H9 (cell line): ENCODE measurements around the gene C16orf95. TPM values are rescaled to one million over a fixed set of nuclear protein-coding genes. Genes with fewer than 3 reads are reported as not detected.
A peak's percentile ranks its signal among the peaks of the same experiment; 100 is the strongest.

Experiments used
- DNase-seq: peaks from one replicate; pipeline ENCODE4 v3.0.0-alpha.2; 2017
- H2AFZ ChIP-seq: one replicate; pipeline ENCODE4 v1.6.1; 2013; ENCODE audit warnings: mild to moderate bottlenecking, low read length, control low read depth, moderate library complexity
- H2AK5ac ChIP-seq: 2 replicates; pipeline ENCODE4 v1.6.1; 2013; ENCODE audit warnings: low read length, control low read depth, mixed read lengths; ENCODE audit not compliant: insufficient read length
- H2BK120ac ChIP-seq: one replicate; pipeline ENCODE4 v1.6.1; 2013; ENCODE audit warnings: low read depth, mild to moderate bottlenecking, low read length, control low read depth, inconsistent platforms; ENCODE audit not compliant: poor library complexity, severe bottlenecking
- H2BK12ac ChIP-seq: 2 replicates; pipeline ENCODE4 v1.6.1; 2013; ENCODE audit warnings: low read length, control low read depth, mixed read lengths, low read depth; ENCODE audit not compliant: insufficient read length
- H2BK15ac ChIP-seq: 2 replicates; pipeline ENCODE4 v1.6.1; 2013; ENCODE audit warnings: low read depth, low read length, control low read depth
- H2BK20ac ChIP-seq: one replicate; pipeline ENCODE4 v1.6.1; 2013; ENCODE audit warnings: low read depth, mild to moderate bottlenecking, low read length, control low read depth, inconsistent platforms; ENCODE audit not compliant: poor library complexity, severe bottlenecking
- H2BK5ac ChIP-seq: 2 replicates; pipeline ENCODE4 v1.6.1; 2013; ENCODE audit warnings: low read length, control low read depth, mixed read lengths; ENCODE audit not compliant: insufficient read length
- H3K14ac ChIP-seq: 2 replicates; pipeline ENCODE4 v1.6.1; 2013; ENCODE audit warnings: low read length, control low read depth; ENCODE audit not compliant: insufficient read depth
- H3K18ac ChIP-seq: 2 replicates; pipeline ENCODE4 v1.6.1; 2013; ENCODE audit warnings: low read depth, mild to moderate bottlenecking, mixed read lengths, low read length, control low read depth; ENCODE audit not compliant: insufficient read length
- H3K23ac ChIP-seq: 2 replicates; pipeline ENCODE4 v1.6.1; 2013; ENCODE audit warnings: low read length, control low read depth, mixed read lengths, low read depth; ENCODE audit not compliant: insufficient read length
- H3K23me2 ChIP-seq: 2 replicates; pipeline ENCODE4 v1.6.1; 2013; ENCODE audit warnings: low read depth, mild to moderate bottlenecking, mixed read lengths, low read length, control low read depth; ENCODE audit not compliant: insufficient read length, poor library complexity, severe bottlenecking
- H3K27ac ChIP-seq: 2 replicates; pipeline ENCODE4 v1.5.1; 2013; ENCODE audit warnings: low read length, control low read depth, mixed read lengths, low read depth; ENCODE audit not compliant: insufficient read length
- H3K27me3 ChIP-seq: 2 replicates; pipeline ENCODE4 v1.6.1; 2013; ENCODE audit warnings: low read length, control low read depth, inconsistent platforms; ENCODE audit not compliant: insufficient read depth
- H3K4ac ChIP-seq: 2 replicates; pipeline ENCODE4 v1.6.1; 2013; ENCODE audit warnings: low read depth, mild to moderate bottlenecking, control low read depth, inconsistent platforms, low read length, moderate library complexity
- H3K4me1 ChIP-seq: 2 replicates; pipeline ENCODE4 v1.6.1; 2013; ENCODE audit warnings: low read length, control low read depth, inconsistent platforms; ENCODE audit not compliant: insufficient read depth
- H3K4me2 ChIP-seq: 2 replicates; pipeline ENCODE4 v1.6.1; 2013; ENCODE audit warnings: low read length, control low read depth, mixed read lengths; ENCODE audit not compliant: insufficient read length, insufficient read depth
- H3K56ac ChIP-seq: 2 replicates; pipeline ENCODE4 v1.6.1; 2013; ENCODE audit warnings: low read depth, mild to moderate bottlenecking, mixed read lengths, low read length, control low read depth; ENCODE audit not compliant: insufficient read length
- H3K79me1 ChIP-seq: 2 replicates; pipeline ENCODE4 v1.6.1; 2013; ENCODE audit warnings: low read depth, mild to moderate bottlenecking, moderate library complexity, low read length, control low read depth, inconsistent platforms; ENCODE audit not compliant: insufficient read depth, poor library complexity, severe bottlenecking
- H3K79me2 ChIP-seq: 2 replicates; pipeline ENCODE4 v1.6.1; 2013; ENCODE audit warnings: low read length, control low read depth, inconsistent platforms; ENCODE audit not compliant: insufficient read depth
- H3K9ac ChIP-seq: 2 replicates; pipeline ENCODE4 v1.6.1; 2013; ENCODE audit warnings: low read length, control low read depth, mixed read lengths; ENCODE audit not compliant: insufficient read length; ENCODE audit errors: extremely low read depth
- H3K9me3 ChIP-seq: one replicate; pipeline ENCODE4 v1.6.1; 2013; ENCODE audit warnings: low read depth, low read length, inconsistent platforms; ENCODE audit not compliant: control insufficient read depth
- H3T11ph ChIP-seq: one replicate; pipeline ENCODE4 v1.6.1; 2013; ENCODE audit warnings: mild to moderate bottlenecking, low read length, control low read depth, inconsistent platforms
- H4K20me1 ChIP-seq: one replicate; pipeline ENCODE4 v1.6.1; 2013; ENCODE audit not compliant: control insufficient read depth, insufficient read length, insufficient read depth
- H4K5ac ChIP-seq: 2 replicates; pipeline ENCODE4 v1.6.1; 2013; ENCODE audit warnings: low read depth, mild to moderate bottlenecking, mixed read lengths, low read length, control low read depth; ENCODE audit not compliant: insufficient read length
- H4K8ac ChIP-seq: replicated peaks from 2 replicates; pipeline ENCODE4 v1.6.1; 2013; ENCODE audit warnings: low read length, control low read depth, mixed read lengths, low read depth; ENCODE audit not compliant: insufficient read length
- H4K91ac ChIP-seq: 2 replicates; pipeline ENCODE4 v1.6.1; 2013; ENCODE audit warnings: low read depth, mild to moderate bottlenecking, moderate library complexity, mixed read lengths, low read length, control low read depth; ENCODE audit not compliant: insufficient read length
- H3K27ac Mint-ChIP-seq, 3 experiments: 2 replicates in 2 of 3; 3 replicates in 1 of 3; pipeline ENCODE4 v1.8.0; 2020 to 2021; ENCODE audit warnings: mixed read lengths in 3 of 3, mild to moderate bottlenecking in 1 of 3, moderate library complexity in 1 of 3
- H3K27me3 Mint-ChIP-seq: 2 replicates; pipeline ENCODE4 v1.8.0; 2021; ENCODE audit warnings: low read depth, mild to moderate bottlenecking, moderate library complexity, mixed read lengths
- H3K36me3 Mint-ChIP-seq, 3 experiments: 2 replicates in 2 of 3; 3 replicates in 1 of 3; pipeline ENCODE4 v1.8.0; 2020 to 2021; ENCODE audit warnings: low read depth in 3 of 3, mixed read lengths in 3 of 3; ENCODE audit not compliant: insufficient read depth in 1 of 3
- H3K4me1 Mint-ChIP-seq, 2 experiments: 2 replicates each; pipeline ENCODE4 v1.8.0; 2020; ENCODE audit warnings: mixed read lengths in 2 of 2
- H3K4me3 Mint-ChIP-seq, 2 experiments: 2 replicates in 1 of 2; 3 replicates in 1 of 2; pipeline ENCODE4 v1.8.0; 2020 to 2021; ENCODE audit warnings: mild to moderate bottlenecking in 2 of 2, mixed read lengths in 2 of 2, moderate library complexity in 1 of 2
- H3K9me3 Mint-ChIP-seq, 2 experiments: 2 replicates in 1 of 2; 3 replicates in 1 of 2; pipeline ENCODE4 v1.8.0; 2020; ENCODE audit warnings: mild to moderate bottlenecking in 2 of 2, mixed read lengths in 2 of 2, moderate library complexity in 1 of 2
- CTCF ChIP-seq: fragments of 200-600 bp; sonication (generic); conservative IDR thresholded peaks from 3 replicates; pipeline ENCODE4 v1.8.0; 2021; ENCODE audit warnings: antibody characterized with exemption, mild to moderate bottlenecking
- WGBS: extraction: QIAGEN DNeasy Blood & Tissue Kit; methylation state at CpG from one replicate; pipeline ENCODE4 v1.1.7; 2013; ENCODE audit warnings: missing lambda C conversion rate, low lambda C conversion rate, mixed read lengths; ENCODE audit not compliant: insufficient read length; ENCODE audit errors: extremely low coverage; 5-methylcytosine and 5-hydroxymethylcytosine counted together
- total RNA-seq: library from RNA; stranded (reverse); gene quantifications from 2 replicates; pipeline ENCODE4 v1.2.1, GENCODE V29; 2021

The C16orf95 gene
- total RNA-seq, 1 experiment from 2014 or later: 5.6 TPM

GRCh38 chr16:87276924-87277323, 40.3 kb downstream of the C16orf95 start:
- Histone ChIP-seq H4K8ac (no peak overlapping the region), H2AK5ac (no peak overlapping the region), H2BK5ac (no peak overlapping the region), H2BK120ac (no peak overlapping the region), H3K4me1 (no peaks in the 10 kb centered on the region), H4K20me1 (no peaks in the 10 kb centered on the region), H3T11ph (no peak overlapping the region), H2AFZ (no peak overlapping the region), H3K4me2 (no peak overlapping the region), H3K23ac (no peak overlapping the region), H3K14ac (no peak overlapping the region), H3K4ac (no peak overlapping the region), H3K79me1 (no peaks in the 10 kb centered on the region), H3K27ac (no peak overlapping the region), H3K23me2 (no peaks in the 10 kb centered on the region), H3K9ac (no peak overlapping the region), H3K56ac (no peak overlapping the region), H2BK15ac (no peak overlapping the region), H3K18ac (no peak overlapping the region), H2BK12ac (no peak overlapping the region), H3K27me3 (no peaks in the 10 kb centered on the region), H3K79me2 (no peaks in the 10 kb centered on the region), H2BK20ac (no peak overlapping the region), H4K5ac (no peak overlapping the region), H4K91ac (no peak overlapping the region), H3K9me3 (no peaks in the 10 kb centered on the region)
- Mint-ChIP-seq H3K27me3 (peaks cover 15% of the 10 kb centered on the region), H3K27ac (peak overlapping the region in 1 of 3 experiments; percentile 72; a peak in 2 of 7 replicates), H3K9me3 (no peaks in the 10 kb centered on the region), H3K4me1 (peaks cover 7 to 8% of the 10 kb centered on the region in 2 experiments; a peak in 3 of 4 replicates), H3K36me3 (no peaks in the 10 kb centered on the region), H3K4me3 (no peak overlapping the region)
- WGBS: no CpG with 5 or more reads among the region's 11 CpGs
- TF ChIP-seq CTCF: no peak
- no peak for DNase-seq
